Prostate gland (tissue), 2 donors: ENCODE measurements around the gene CD58.

ENCODE experiments used
- CTCF ChIP-seq, 4 experiments: fragments of 200-600 bp in 2 of 4; fragments of 450-650 bp in 2 of 4; sonication (generic) in 2 of 4; IDR thresholded peaks; 1 replicate in 3 of 4; 2 replicates in 1 of 4; pipeline ENCODE4 v1.5.1; 2016 to 2019; ENCODE audit warnings: antibody characterized with exemption in 4 of 4, mild to moderate bottlenecking in 2 of 4, moderate library complexity in 2 of 4
- POLR2A ChIP-seq: fragments of 450-650 bp; IDR thresholded peaks from one replicate; pipeline ENCODE4 v1.6.1; 2016; ENCODE audit warnings: antibody characterized with exemption, mild to moderate bottlenecking
- POLR2AphosphoS5 ChIP-seq: sonication (generic); formaldehyde crosslinking; IDR thresholded peaks from one replicate; pipeline ENCODE4 v1.6.1; 2017; ENCODE audit warnings: antibody characterized with exemption

GRCh38 chr1:116493484-116494352 lies 77.1 kb downstream of the CD58 start:
- TF ChIP-seq CTCF (IDR thresholded peaks at IDR 0.05) (no peak), POLR2A (no peak), POLR2AphosphoS5 (no peak)
